Caco-2 (cell line): Measurements from ENCODE around the gene EVC2. TPM values are rescaled to one million over a fixed set of nuclear protein-coding genes. Genes with fewer than 3 reads are reported as not detected.

ENCODE experiments used
- BruUV-seq: library from RNA; stranded (reverse); fragments of 400-500 nt; replicated peaks from 2 replicates; lab custom pipeline; 2021; lab: Mats Ljungman, UMichigan
- CTCF ChIA-PET: fragments of 300-600 bp; sonication (Branson Sonifier 250); formaldehyde crosslinking; loops from one replicate; lab custom pipeline; 2022; ENCODE audit warnings: antibody characterized with exemption; lab: Charles Lee
- POLR2A ChIA-PET: fragments of 300-600 bp; sonication (Branson Sonifier 250); formaldehyde crosslinking; loops from one replicate; lab custom pipeline; 2022; ENCODE audit warnings: antibody characterized with exemption; lab: Charles Lee
- DNase-seq, 2 experiments: peaks; one replicate each; pipeline versions ENCODE4 v3.0.0 to v3.0.0-alpha.2; 2020 to 2022
- H3K27me3 ChIP-seq: replicated peaks from 2 replicates; pipeline ENCODE4 v1.6.0; 2011; ENCODE audit warnings: low read length; ENCODE audit not compliant: control insufficient read depth, insufficient read depth
- H3K36me3 ChIP-seq: 2 replicates; pipeline ENCODE4 v1.5.1; 2011; ENCODE audit warnings: low read length; ENCODE audit not compliant: control insufficient read depth, insufficient read depth
- H3K4me1 ChIP-seq: fragments of 250-450 bp; sonication (Bioruptor Pico); 2 replicates; pipeline ENCODE4 v1.5.1; 2020; ENCODE audit warnings: mild to moderate bottlenecking
- H3K4me3 ChIP-seq: 2 replicates; pipeline ENCODE4 v1.5.1; 2011; ENCODE audit warnings: low read depth, mild to moderate bottlenecking, control low read depth, low read length
- H3K9me3 ChIP-seq: fragments of 250-450 bp; sonication (Bioruptor Pico); 2 replicates; pipeline ENCODE4 v1.5.1; 2020; ENCODE audit warnings: mild to moderate bottlenecking, moderate library complexity
- H3K27ac Mint-ChIP-seq: one replicate; pipeline ENCODE4 v1.8.0; 2022; ENCODE audit warnings: mixed read lengths; ENCODE audit not compliant: unreplicated experiment
- H3K27me3 Mint-ChIP-seq: one replicate; pipeline ENCODE4 v1.8.0; 2022; ENCODE audit warnings: mixed read lengths; ENCODE audit not compliant: insufficient read depth, unreplicated experiment
- H3K36me3 Mint-ChIP-seq: one replicate; pipeline ENCODE4 v1.8.0; 2022; ENCODE audit warnings: mild to moderate bottlenecking, mixed read lengths; ENCODE audit not compliant: insufficient read depth, unreplicated experiment
- H3K4me1 Mint-ChIP-seq: one replicate; pipeline ENCODE4 v1.8.0; 2022; ENCODE audit warnings: low read depth, mixed read lengths; ENCODE audit not compliant: unreplicated experiment
- H3K4me3 Mint-ChIP-seq: one replicate; pipeline ENCODE4 v1.8.0; 2022; ENCODE audit warnings: mild to moderate bottlenecking, moderate library complexity, mixed read lengths; ENCODE audit not compliant: unreplicated experiment
- H3K9me3 Mint-ChIP-seq: one replicate; pipeline ENCODE4 v1.8.0; 2022; ENCODE audit warnings: mixed read lengths; ENCODE audit not compliant: unreplicated experiment
- intact Hi-C: fragments of 100-400 bp; cut with micrococcal nuclease; formaldehyde crosslinking; loops from one replicate; pipeline ENCODE4 v1.10.0; 2022; ENCODE audit not compliant: unreplicated experiment
- total RNA-seq: library from RNA; stranded (reverse); gene quantifications from 2 replicates; pipeline ENCODE4 v1.2.3, GENCODE V29; 2022
- TF ChIP-seq, protein P1 (sequence below), 2 experiments: fragments of 200-600 bp in 1 of 2; IDR thresholded peaks; 1 replicate in 1 of 2; 2 replicates in 1 of 2; pipeline versions ENCODE4 v1.5.1 to v1.8.0; 2011 to 2022; ENCODE audit warnings: antibody characterized with exemption in 1 of 2, control low read depth in 1 of 2, inconsistent platforms in 1 of 2, low read depth in 1 of 2, low read length in 1 of 2, mild to moderate bottlenecking in 1 of 2, moderate library complexity in 1 of 2; ENCODE audit not compliant: insufficient read depth in 1 of 2, severe bottlenecking in 1 of 2, unreplicated experiment in 1 of 2

Gene EVC2
- total RNA-seq, 1 experiment from 2014 or later = not detected

DNA sequence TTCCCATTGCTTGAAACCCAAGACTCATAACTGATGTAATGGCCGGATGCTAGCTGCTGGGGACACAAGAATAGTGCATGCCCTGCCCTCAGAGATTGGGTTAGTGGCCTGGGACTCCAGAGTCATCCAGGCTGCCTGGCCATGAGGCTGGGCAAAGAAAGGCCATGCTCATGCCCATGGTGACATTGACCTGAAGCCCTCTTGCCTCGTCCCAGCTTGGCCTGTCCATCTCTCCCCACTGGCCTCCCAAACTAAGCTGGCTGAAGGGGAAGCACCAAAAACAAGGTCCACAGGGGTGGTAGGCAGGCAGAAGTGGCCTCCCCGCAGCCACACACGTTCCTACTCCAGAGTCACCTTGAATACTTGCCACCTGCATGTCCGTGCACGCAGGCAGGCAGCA lies 141.8 kb downstream of the EVC2 start:
- ChIA-PET CTCF (no interaction called here), POLR2A (no interaction called here)
- Histone ChIP-seq H3K27me3 (no peaks in the 10 kb centered on the region), H3K4me3 (no peak overlapping the region), H3K9me3 (no peaks in the 10 kb centered on the region), H3K36me3 (no peaks in the 10 kb centered on the region), H3K4me1 (no peaks in the 10 kb centered on the region)
- H3K4me1 Mint-ChIP-seq = no peaks in the 10 kb centered on the region
- intact Hi-C loops = no loop called here
- H3K27me3 Mint-ChIP-seq = peaks cover 6% of the 10 kb centered on the region
- H3K9me3 Mint-ChIP-seq = no peaks in the 10 kb centered on the region
- DNase-seq = no peak
- H3K36me3 Mint-ChIP-seq = no peaks in the 10 kb centered on the region
- no peak overlapping the region for H3K4me3 Mint-ChIP-seq
- no TSS peak for BruUV-seq
- H3K27ac Mint-ChIP-seq = no peak overlapping the region
- TF ChIP-seq, protein P1, sequence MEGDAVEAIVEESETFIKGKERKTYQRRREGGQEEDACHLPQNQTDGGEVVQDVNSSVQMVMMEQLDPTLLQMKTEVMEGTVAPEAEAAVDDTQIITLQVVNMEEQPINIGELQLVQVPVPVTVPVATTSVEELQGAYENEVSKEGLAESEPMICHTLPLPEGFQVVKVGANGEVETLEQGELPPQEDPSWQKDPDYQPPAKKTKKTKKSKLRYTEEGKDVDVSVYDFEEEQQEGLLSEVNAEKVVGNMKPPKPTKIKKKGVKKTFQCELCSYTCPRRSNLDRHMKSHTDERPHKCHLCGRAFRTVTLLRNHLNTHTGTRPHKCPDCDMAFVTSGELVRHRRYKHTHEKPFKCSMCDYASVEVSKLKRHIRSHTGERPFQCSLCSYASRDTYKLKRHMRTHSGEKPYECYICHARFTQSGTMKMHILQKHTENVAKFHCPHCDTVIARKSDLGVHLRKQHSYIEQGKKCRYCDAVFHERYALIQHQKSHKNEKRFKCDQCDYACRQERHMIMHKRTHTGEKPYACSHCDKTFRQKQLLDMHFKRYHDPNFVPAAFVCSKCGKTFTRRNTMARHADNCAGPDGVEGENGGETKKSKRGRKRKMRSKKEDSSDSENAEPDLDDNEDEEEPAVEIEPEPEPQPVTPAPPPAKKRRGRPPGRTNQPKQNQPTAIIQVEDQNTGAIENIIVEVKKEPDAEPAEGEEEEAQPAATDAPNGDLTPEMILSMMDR (IDR thresholded peaks at IDR 0.05; ENCODE audit: insufficient read depth in 1 of 2, low read depth in 1 of 2, low read length in 1 of 2, severe bottlenecking in 1 of 2, unreplicated experiment in 1 of 2) = no peak

DNA sequence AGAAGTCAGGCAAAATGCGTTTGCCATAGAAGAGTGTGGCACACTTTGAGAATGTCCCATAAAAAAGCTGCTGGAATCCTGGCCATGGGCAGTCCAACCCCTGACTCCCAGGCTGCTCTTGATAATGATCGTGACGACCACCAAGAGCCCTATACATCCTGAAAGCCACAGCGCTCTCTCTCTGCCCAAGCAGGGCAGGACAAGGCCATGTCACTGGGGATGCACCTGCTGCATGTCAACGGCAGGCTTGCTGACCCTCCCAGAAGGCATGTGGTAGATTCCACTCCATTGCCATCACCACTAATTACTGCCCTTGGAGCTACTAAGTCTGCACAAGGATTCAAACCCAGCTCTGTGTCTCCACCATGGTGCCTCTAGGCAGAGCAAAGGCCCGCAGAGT lies 144.5 kb downstream of the EVC2 start:
- Histone ChIP-seq H3K27me3 (no peaks in the 10 kb centered on the region), H3K9me3 (no peaks in the 10 kb centered on the region), H3K4me3 (no peak overlapping the region), H3K4me1 (no peaks in the 10 kb centered on the region), H3K36me3 (no peaks in the 10 kb centered on the region)
- Mint-ChIP-seq H3K9me3 (no peaks in the 10 kb centered on the region), H3K27me3 (no peaks in the 10 kb centered on the region), H3K36me3 (no peaks in the 10 kb centered on the region), H3K4me1 (no peaks in the 10 kb centered on the region), H3K4me3 (no peak overlapping the region), H3K27ac (no peak overlapping the region)
- intact Hi-C loops = no loop called here
- CTCF ChIA-PET = no interaction called here
- POLR2A ChIA-PET = no interaction called here
- TF ChIP-seq, protein P1 (IDR thresholded peaks at IDR 0.05; ENCODE audit: insufficient read depth in 1 of 2, low read depth in 1 of 2, low read length in 1 of 2, severe bottlenecking in 1 of 2, unreplicated experiment in 1 of 2) = no peak
- DNase-seq = no peak
- no TSS peak for BruUV-seq

DNA sequence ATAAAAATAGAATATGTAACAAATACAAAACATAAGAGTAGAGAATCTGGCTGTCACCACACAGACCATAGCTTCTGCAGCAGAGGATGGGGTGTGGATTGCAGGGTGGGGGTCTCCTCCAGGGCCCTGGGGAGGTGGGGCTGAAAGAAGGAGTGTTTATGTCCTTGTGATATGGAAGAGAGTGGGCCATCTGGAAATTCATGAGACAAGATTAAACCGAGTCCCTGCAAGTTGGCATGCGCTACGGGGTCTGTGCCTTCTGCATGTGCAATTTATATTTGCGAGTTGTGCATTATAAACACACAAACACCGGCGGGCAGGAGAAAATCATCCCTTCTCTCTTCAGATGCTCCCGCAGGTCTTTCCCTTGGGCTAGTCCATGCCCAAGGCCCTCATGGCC lies 145.9 kb downstream of the EVC2 start:
- ChIA-PET POLR2A (no interaction called here), CTCF (no interaction called here)
- no TSS peak for BruUV-seq
- Histone ChIP-seq H3K9me3 (no peaks in the 10 kb centered on the region), H3K4me1 (no peaks in the 10 kb centered on the region), H3K4me3 (no peak overlapping the region), H3K36me3 (no peaks in the 10 kb centered on the region), H3K27me3 (no peaks in the 10 kb centered on the region)
- TF ChIP-seq, protein P1 (IDR thresholded peaks at IDR 0.05; ENCODE audit: insufficient read depth in 1 of 2, low read depth in 1 of 2, low read length in 1 of 2, severe bottlenecking in 1 of 2, unreplicated experiment in 1 of 2) = no peak
- DNase-seq = no peak
- no peak overlapping the region for H3K27ac Mint-ChIP-seq
- no peaks in the 10 kb centered on the region for H3K36me3 Mint-ChIP-seq
- H3K4me3 Mint-ChIP-seq = no peak overlapping the region
- peaks cover 11% of the 10 kb centered on the region for H3K9me3 Mint-ChIP-seq
- H3K27me3 Mint-ChIP-seq = peaks cover 3% of the 10 kb centered on the region
- H3K4me1 Mint-ChIP-seq = no peaks in the 10 kb centered on the region
- intact Hi-C loops = no loop called here
